Cerebellar nuclear complex (tissue), 1 donor: Measurements from ENCODE around the gene LYRM9.
"Not testable (repeated sequence)": the region's sequence is repeated elsewhere in the genome, so short reads cannot be mapped to it uniquely, and the experiment has no call there.

Experiments used
- DNase-seq, 2 experiments: peaks; one replicate each; lab custom pipeline; 2025; lab: John Stamatoyannopoulos, UW

LYRM9 gene

GRCh38 chr17:27906226-27906580 is 13.0 kb upstream of the LYRM9 start:
- no peak for DNase-seq

GRCh38 chr17:27905447-27906225 is 12.5 kb upstream of the LYRM9 start:
- no peak for DNase-seq

- DNase-seq, result no peak
These were observed 11.6 kb upstream of the LYRM9 start for GRCh38 chr17:27904534-27905446.

- DNase-seq, result no peak
These were observed 10.9 kb upstream of the LYRM9 start for GRCh38 chr17:27904114-27904513.

- no peak for DNase-seq
These were observed 6.4 kb upstream of the LYRM9 start for GRCh38 chr17:27899525-27899924.

GRCh38 chr17:27898096-27898495 is 4.9 kb upstream of the LYRM9 start:
- DNase-seq, result no peak

GRCh38 chr17:27896701-27897100 is 3.5 kb upstream of the LYRM9 start:
- no peak for DNase-seq

GRCh38 chr17:27895940-27896535 is 2.9 kb upstream of the LYRM9 start:
- no peak for DNase-seq

- DNase-seq, result no peak
These were observed 2.1 kb upstream of the LYRM9 start for GRCh38 chr17:27895123-27895895.

- no peak for DNase-seq
These were observed 807 bp upstream of the LYRM9 start for GRCh38 chr17:27893841-27894503.

GRCh38 chr17:27892542-27892865 is 661 bp downstream of the LYRM9 start:
- DNase-seq, result no peak

GRCh38 chr17:27891841-27892240 is 1.3 kb downstream of the LYRM9 start:
- DNase-seq, result no peak

- DNase-seq, result no peak
These were observed 3.4 kb downstream of the LYRM9 start for GRCh38 chr17:27889711-27890251.

- no peak for DNase-seq
These were observed 4.2 kb downstream of the LYRM9 start for GRCh38 chr17:27888945-27889344.

GRCh38 chr17:27888067-27888466 is 5.1 kb downstream of the LYRM9 start:
- no peak for DNase-seq

GRCh38 chr17:27886348-27886906 is 6.7 kb downstream of the LYRM9 start:
- not testable (repeated sequence) for DNase-seq

- no peak for DNase-seq
These were observed 10.9 kb downstream of the LYRM9 start for GRCh38 chr17:27882162-27882840.

GRCh38 chr17:27879987-27880608 is 13.1 kb downstream of the LYRM9 start:
- peak in 1 of 2 experiments; percentile 73 for DNase-seq

- no peak for DNase-seq
These were observed 14.2 kb downstream of the LYRM9 start for GRCh38 chr17:27878776-27879562.
